Gastrocnemius medialis (tissue), 4 donors: ENCODE measurements around the gene ARHGEF18. TPM values are rescaled to one million over a fixed set of nuclear protein-coding genes. Genes with fewer than 3 reads are reported as not detected.
"Not testable (repeated sequence)": the region's sequence is repeated elsewhere in the genome, so short reads cannot be mapped to it uniquely, and the experiment has no call there.

ENCODE experiments used
- ATAC-seq, 2 donors: fragments of 150-250 bp; one replicate each; pipeline ENCODE4 v1.9.1; 2016
- DNase-seq, 2 donors: peaks; one replicate each; pipeline ENCODE4 v3.0.0-alpha.2; 2019
- H3K27ac ChIP-seq, 4 donors: fragments of 200-600 bp; sonication (generic); 1 replicate in 1 of 4; 2 replicates in 3 of 4; pipeline ENCODE4 v1.5.1; 2016 to 2018; ENCODE audit warnings: mild to moderate bottlenecking in 2 of 4, moderate library complexity in 1 of 4
- H3K27me3 ChIP-seq, 3 donors: fragments of 200-600 bp; sonication (generic) in 2 of 3; 1 replicate in 1 of 3; 2 replicates in 2 of 3; pipeline versions ENCODE4 v1.5.1 to v1.6.0; 2016 to 2019; ENCODE audit warnings: mild to moderate bottlenecking in 1 of 3, moderate library complexity in 1 of 3
- H3K36me3 ChIP-seq, 2 donors: fragments of 200-600 bp; sonication (generic) in 1 of 2; one replicate each; pipeline ENCODE4 v1.5.1; 2017 to 2018
- H3K4me1 ChIP-seq, 2 donors: fragments of 200-600 bp; sonication (generic) in 1 of 2; one replicate each; pipeline ENCODE4 v1.5.1; 2016 to 2017; ENCODE audit warnings: mild to moderate bottlenecking in 2 of 2
- H3K4me3 ChIP-seq, 4 donors: fragments of 200-600 bp; sonication (generic) in 3 of 4; 1 replicate in 1 of 4; 2 replicates in 3 of 4; pipeline ENCODE4 v1.5.1; 2016 to 2019; ENCODE audit warnings: mild to moderate bottlenecking in 2 of 4
- H3K9me3 ChIP-seq, 3 donors: fragments of 200-600 bp; sonication (generic) in 2 of 3; 1 replicate in 1 of 3; 2 replicates in 2 of 3; pipeline ENCODE4 v1.5.1; 2016 to 2019
- CTCF ChIP-seq, 5 experiments: fragments of 450-650 bp in 3 of 5; fragments of 200-600 bp in 2 of 5; sonication (generic) in 2 of 5; IDR thresholded peaks in 4 of 5; conservative IDR thresholded peaks in 1 of 5; 1 replicate in 4 of 5; 2 replicates in 1 of 5; pipeline ENCODE4 v1.5.1; 2016 to 2019; ENCODE audit warnings: antibody characterized with exemption in 5 of 5, mild to moderate bottlenecking in 3 of 5, moderate library complexity in 3 of 5
- POLR2A ChIP-seq, 2 donors: fragments of 450-650 bp; IDR thresholded peaks; one replicate each; pipeline ENCODE4 v1.6.1; 2017; ENCODE audit warnings: antibody characterized with exemption in 2 of 2, mild to moderate bottlenecking in 2 of 2, moderate library complexity in 2 of 2
- in situ Hi-C, 4 donors: fragments of 200-750 bp; cut with MboI; loops; one replicate each; pipeline versions ENCODE4 v1.15.0 to v1.8.0; 2017; ENCODE audit warnings: low sequenced_read_pairs in 4 of 4
- intact Hi-C: fragments of 100-400 bp; cut with DNase I; formaldehyde crosslinking; loops from one replicate; pipeline ENCODE4 v1.15.1; 2023; ENCODE audit warnings: low total_unique reads
- total RNA-seq, 4 donors: library from RNA; depleted of rRNA; stranded (reverse); fragments of >200 nt; gene quantifications; one replicate each; pipeline versions ENCODE4 v1.1.0 to v1.2.3, GENCODE V29; 2016

ARHGEF18 gene
- total RNA-seq, 4 donors from 2014 or later = 7.9 to 11.3 (median 10.2) TPM

GRCh38 chr19:7368456-7368855, 19.7 kb downstream of the ARHGEF18 start:
- H3K27me3 ChIP-seq = no peaks in the 10 kb centered on the region
- H3K4me1 ChIP-seq = no peaks in the 10 kb centered on the region
- no peak overlapping the region for H3K4me3 ChIP-seq
- TF ChIP-seq POLR2A (IDR thresholded peaks at IDR 0.05) = no peak
- intact Hi-C loops = no loop called here
- in situ Hi-C loops = loop anchor here in 2 of 4 donors (25.0 kb wide), 1 partner anchor 444 kb away; no protein-coding TSS in a partner anchor
- H3K9me3 ChIP-seq = no peaks in the 10 kb centered on the region
- ATAC-seq (no peak), DNase-seq (no peak)
- peak overlapping the region in 2 of 4 donors; percentile 41 to 43 for H3K27ac ChIP-seq
- H3K36me3 ChIP-seq = no peaks in the 10 kb centered on the region

- H3K4me3 ChIP-seq, H3K27me3 ChIP-seq, H3K36me3 ChIP-seq, H3K4me1 ChIP-seq, intact Hi-C loops, H3K9me3 ChIP-seq: not testable (repeated sequence)
- peak in 1 of 2 donors; percentile 24 for ATAC-seq
- DNase-seq = peak in 1 of 2 donors; percentile 56
- H3K27ac ChIP-seq = peak overlapping the region in 2 of 4 donors; percentile 41 to 43
- in situ Hi-C loops = loop anchor here in 2 of 4 donors (25.0 kb wide), 1 partner anchor 443 kb away; no protein-coding TSS in a partner anchor
These were observed 20.1 kb downstream of the ARHGEF18 start for GRCh38 chr19:7368866-7369265.

GRCh38 chr19:7370546-7370945, 21.8 kb downstream of the ARHGEF18 start:
- DNase-seq (no peak), ATAC-seq (no peak)
- Histone ChIP-seq H3K4me1 (no peaks in the 10 kb centered on the region), H3K27me3 (no peaks in the 10 kb centered on the region), H3K4me3 (no peak overlapping the region), H3K36me3 (no peaks in the 10 kb centered on the region), H3K9me3 (no peaks in the 10 kb centered on the region), H3K27ac (no peak overlapping the region)
- intact Hi-C loops (no loop called here), in situ Hi-C loops (loop anchor here in 2 of 4 donors (25.0 kb wide), 1 partner anchor 442 kb away; no protein-coding TSS in a partner anchor)
- TF ChIP-seq CTCF (IDR thresholded peaks at IDR 0.05 in 4 of 5, conservative IDR thresholded peaks at IDR 0.05 in 1 of 5) (no peak), POLR2A (IDR thresholded peaks at IDR 0.05) (no peak)

GRCh38 chr19:7371001-7371400, 22.3 kb downstream of the ARHGEF18 start:
- Histone ChIP-seq H3K27me3 (no peaks in the 10 kb centered on the region), H3K4me3 (no peak overlapping the region), H3K27ac (no peak overlapping the region), H3K4me1 (no peaks in the 10 kb centered on the region), H3K9me3 (no peaks in the 10 kb centered on the region), H3K36me3 (no peaks in the 10 kb centered on the region)
- in situ Hi-C loops = loop anchor here in 2 of 4 donors (25.0 kb wide), 1 partner anchor 441 kb away; no protein-coding TSS in a partner anchor
- TF ChIP-seq CTCF (IDR thresholded peaks at IDR 0.05 in 4 of 5, conservative IDR thresholded peaks at IDR 0.05 in 1 of 5) = no peak
- TF ChIP-seq POLR2A (IDR thresholded peaks at IDR 0.05) = no peak
- DNase-seq (no peak), ATAC-seq (no peak)
- intact Hi-C loops = no loop called here

- in situ Hi-C loops (loop anchor here in 2 of 4 donors (25.0 kb wide), 1 partner anchor 439 kb away; no protein-coding TSS in a partner anchor), intact Hi-C loops (no loop called here)
- no peak for TF ChIP-seq CTCF (IDR thresholded peaks at IDR 0.05 in 4 of 5, conservative IDR thresholded peaks at IDR 0.05 in 1 of 5)
- TF ChIP-seq POLR2A (IDR thresholded peaks at IDR 0.05) = no peak
- H3K4me1 ChIP-seq = no peaks in the 10 kb centered on the region
- ATAC-seq (no peak), DNase-seq (no peak)
- H3K36me3 ChIP-seq = no peaks in the 10 kb centered on the region
- H3K9me3 ChIP-seq = no peaks in the 10 kb centered on the region
- no peak overlapping the region for H3K27ac ChIP-seq
- no peak overlapping the region for H3K4me3 ChIP-seq
- no peaks in the 10 kb centered on the region for H3K27me3 ChIP-seq
These were observed 24.1 kb downstream of the ARHGEF18 start for GRCh38 chr19:7372810-7373209.

- no peaks in the 10 kb centered on the region for H3K36me3 ChIP-seq
- ATAC-seq = no peak
- no peak for DNase-seq
- no peaks in the 10 kb centered on the region for H3K27me3 ChIP-seq
- TF ChIP-seq CTCF (IDR thresholded peaks at IDR 0.05 in 4 of 5, conservative IDR thresholded peaks at IDR 0.05 in 1 of 5) = no peak
- TF ChIP-seq POLR2A (IDR thresholded peaks at IDR 0.05) = no peak
- in situ Hi-C loops (loop anchor here in 2 of 4 donors (25.0 kb wide), 1 partner anchor 438 kb away; no protein-coding TSS in a partner anchor), intact Hi-C loops (no loop called here)
- no peaks in the 10 kb centered on the region for H3K4me1 ChIP-seq
- H3K27ac ChIP-seq = no peak overlapping the region
- no peaks in the 10 kb centered on the region for H3K9me3 ChIP-seq
- no peak overlapping the region for H3K4me3 ChIP-seq
These were observed 25.1 kb downstream of the ARHGEF18 start for GRCh38 chr19:7373862-7374261.
